K562 (cell line): ENCODE data around the gene TBX1. TPM values are rescaled to one million over a fixed set of nuclear protein-coding genes. Genes with fewer than 3 reads are reported as not detected.
A peak's percentile ranks its signal among the peaks of the same experiment; 100 is the strongest.
"Not testable (repeated sequence)": the region's sequence is repeated elsewhere in the genome, so short reads cannot be mapped to it uniquely, and the experiment has no call there.

ENCODE experiments used
- ATAC-seq: fragments of 200-7000 bp; cut with Tn5 transposase; 3 replicates; pipeline ENCODE4 v1.9.1; 2020; ENCODE audit warnings: moderate library complexity
- BruUV-seq: library from RNA; stranded (reverse); fragments of 400-500 nt; replicated peaks from 2 replicates; lab custom pipeline; 2021; lab: Mats Ljungman, UMichigan
- CTCF ChIA-PET: fragments of 300-600 bp; formaldehyde crosslinking; extraction: SDS; loops from one replicate; lab custom pipeline; 2021; ENCODE audit warnings: low intra/inter-chr PET ratio; lab: Yijun Ruan, JAX
- POLR2A ChIA-PET: fragments of 300-600, 350-650 bp; sonication (Branson Sonifier 250); formaldehyde crosslinking; extraction: SDS; loops from one replicate; lab custom pipeline; 2021; ENCODE audit warnings: antibody characterized with exemption, inconsistent platforms; lab: Yijun Ruan, JAX
- DNase-seq, 4 experiments: peaks; one replicate each; pipeline versions ENCODE4 v3.0.0 to v3.0.0-alpha.2; 2011 to 2018; ENCODE audit warnings: low spot score in 3 of 4, mixed read lengths in 3 of 4; ENCODE audit errors: extremely low read depth in 1 of 4
- FAIRE-seq: peaks from 2 replicates; lab custom pipeline; 2011; peaks lifted over from hg19 to GRCh38; lab: Jason Lieb, UNC
- H2AFZ ChIP-seq: 2 replicates; pipeline ENCODE4 v1.6.0; 2011; ENCODE audit warnings: low read depth, low read length, control low read depth, inconsistent platforms
- H3K27ac ChIP-seq: fragments of 200-600 bp; 3 replicates; pipeline ENCODE4 v1.8.0; 2011; ENCODE audit warnings: low read depth, mild to moderate bottlenecking, control low read depth, inconsistent platforms, low read length, moderate library complexity, mixed read lengths; ENCODE audit errors: extremely low read depth
- H3K27me3 ChIP-seq, 2 experiments: fragments of 300-600 bp in 1 of 2; 2 replicates in 1 of 2; 3 replicates in 1 of 2; pipeline versions ENCODE4 v1.6.0 to v1.8.0; 2011; ENCODE audit warnings: inconsistent platforms in 2 of 2, low read length in 2 of 2, mild to moderate bottlenecking in 1 of 2, mixed read lengths in 1 of 2, moderate library complexity in 1 of 2; ENCODE audit not compliant: control insufficient read depth in 2 of 2, insufficient read depth in 2 of 2
- H3K36me3 ChIP-seq: fragments of 300-600 bp; 3 replicates; pipeline ENCODE4 v1.8.0; 2011; ENCODE audit warnings: mild to moderate bottlenecking, low read length, inconsistent platforms; ENCODE audit not compliant: control insufficient read depth, insufficient read depth
- H3K4me1 ChIP-seq, 2 experiments: fragments of 200-600 bp in 1 of 2; replicated peaks in 1 of 2; 2 replicates in 1 of 2; 3 replicates in 1 of 2; pipeline versions ENCODE4 v1.5.1 to v1.8.0; 2011; ENCODE audit warnings: inconsistent platforms in 2 of 2, low read length in 2 of 2, mild to moderate bottlenecking in 1 of 2, mixed read lengths in 1 of 2, moderate library complexity in 1 of 2; ENCODE audit not compliant: control insufficient read depth in 2 of 2, insufficient read depth in 2 of 2
- H3K4me2 ChIP-seq: 2 replicates; pipeline ENCODE4 v1.6.1; 2011; ENCODE audit warnings: low read length, control low read depth, inconsistent platforms, mixed read lengths; ENCODE audit not compliant: insufficient read depth
- H3K4me3 ChIP-seq: fragments of 200-600 bp; sonication (generic), shearing (Covaris generic); 2 replicates; pipeline ENCODE4 v1.5.1; 2016; ENCODE audit warnings: control low read depth, inconsistent platforms
- H3K79me2 ChIP-seq: fragments of 200-600 bp; 3 replicates; pipeline ENCODE4 v1.8.0; 2011; ENCODE audit warnings: low read length, inconsistent platforms; ENCODE audit not compliant: control insufficient read depth, insufficient read depth
- H3K9ac ChIP-seq, 2 experiments: 2 replicates each; pipeline versions ENCODE4 v1.6.0 to v1.6.1; 2011; ENCODE audit warnings: low read depth in 2 of 2, low read length in 2 of 2, control low read depth in 1 of 2, inconsistent platforms in 1 of 2, mild to moderate bottlenecking in 1 of 2, mixed read lengths in 1 of 2; ENCODE audit not compliant: insufficient read depth in 1 of 2
- H3K9me1 ChIP-seq: one replicate; pipeline ENCODE4 v1.6.0; 2011; ENCODE audit warnings: inconsistent platforms, mild to moderate bottlenecking, low read length, moderate library complexity; ENCODE audit not compliant: control insufficient read depth, insufficient read depth
- H3K9me3 ChIP-seq: replicated peaks from 2 replicates; pipeline ENCODE4 v1.5.1; 2011; ENCODE audit warnings: low read depth, low read length, inconsistent platforms; ENCODE audit not compliant: control insufficient read depth, insufficient read depth
- H4K20me1 ChIP-seq: replicated peaks from 2 replicates; pipeline ENCODE4 v1.6.1; 2011; ENCODE audit warnings: low read length, inconsistent platforms, mixed read lengths; ENCODE audit not compliant: control insufficient read depth, insufficient read depth
- KDM5B ChIP-seq: fragments of 200-600 bp; sonication (generic); IDR thresholded peaks from 2 replicates; pipeline ENCODE4 v1.6.1; 2012; ENCODE audit warnings: low read depth, mild to moderate bottlenecking, moderate library complexity, low read length, control low read depth, inconsistent platforms; ENCODE audit not compliant: insufficient replicate concordance
- POLR2G ChIP-seq: fragments of 200-400 bp; formaldehyde crosslinking; IDR thresholded peaks from 2 replicates; pipeline ENCODE4 v1.6.1; 2017; ENCODE audit warnings: low read depth, mild to moderate bottlenecking, antibody characterized with exemption, low read length, moderate library complexity
- RBFOX2 ChIP-seq: fragments of 200-400 bp; formaldehyde crosslinking; IDR thresholded peaks from 2 replicates; pipeline ENCODE4 v1.6.1; 2017; ENCODE audit warnings: low read depth, mild to moderate bottlenecking, low read length, moderate library complexity
- WGBS: fragments of 100-300 bp; shearing (Covaris generic); methylation state at CpG from one replicate; pipeline ENCODE4 v1.1.6; 2016; ENCODE audit warnings: low coverage, mixed read lengths; ENCODE audit not compliant: insufficient coverage; ENCODE audit errors: missing lambda C conversion rate; 5-methylcytosine and 5-hydroxymethylcytosine counted together
- in situ Hi-C: fragments of 300-500 bp; cut with MboI; formaldehyde crosslinking; loops from 4 replicates; pipeline ENCODE4 v1.15.0; 2018; ENCODE audit warnings: inconsistent platforms, mixed read lengths
- intact Hi-C: fragments of 100-400 bp; cut with micrococcal nuclease; formaldehyde crosslinking; loops from 2 replicates; pipeline ENCODE4 v1.14.2; 2022
- polyA plus RNA-seq, 8 experiments: library from polyadenylated mRNA; depleted of rRNA in 4 of 8; stranded (reverse) in 5 of 8; unstranded in 3 of 8; fragments of >200 nt; fragmentation: Nextera tagmentation in 2 of 8; fragmentation: Illumina TruSeq in 1 of 8; extraction: Ambion mirVana in 2 of 8; extraction: Trizol in 1 of 8; gene quantifications; 2 replicates each; pipeline versions ENCODE4 v1.2.1 to v1.2.3, GENCODE V29; 2011 to 2014; ENCODE audit warnings: inconsistent platforms in 1 of 8, missing spikeins in 1 of 8
- total RNA-seq, 7 experiments: library from RNA; depleted of rRNA in 6 of 7; stranded (reverse); fragments of >200 nt in 6 of 7; fragmentation: Illumina TruSeq in 2 of 7; extraction: Trizol in 2 of 7; gene quantifications; 2 replicates each; pipeline versions ENCODE4 v1.2.1 to v1.2.3, GENCODE V29; 2011 to 2021; ENCODE audit warnings: low replicate concordance in 1 of 7

TBX1 gene
- total and polyA plus RNA-seq, 9 of the 15 experiments (the other 6 are each of a cell fraction or from before 2014, with no cell fraction given), result 0.07 to 35.0 (median 3.9) TPM

- BruUV-seq, H3K4me2 ChIP-seq, H3K9ac ChIP-seq, H3K9me3 ChIP-seq, H3K4me3 ChIP-seq, FAIRE-seq, H3K27me3 ChIP-seq, ATAC-seq, intact Hi-C loops, H3K27ac ChIP-seq, DNase-seq, H2AFZ ChIP-seq: not testable (repeated sequence)
- H3K36me3 ChIP-seq, result peaks cover 21% of the 10 kb centered on the region
- H3K79me2 ChIP-seq, result peaks cover 18% of the 10 kb centered on the region; the same call in 2 of the 3 replicates
- TF ChIP-seq RBFOX2, result peak; percentile 22; the same call in 1 of the 2 replicates
- TF ChIP-seq POLR2G, result peak; percentile 67
- TF ChIP-seq KDM5B, result peak; percentile 18
- 91% methylated on average over 95 of the region's 96 CpGs for WGBS
- H3K9me1 ChIP-seq, result peaks cover 12% of the 10 kb centered on the region
- ChIA-PET CTCF (interaction anchor here (0.5 kb wide), 1 partner anchor 34 kb away, joined by 3 read pairs; no protein-coding TSS in a partner anchor), POLR2A (interaction anchor here (0.6 kb wide), 1 partner anchor 327 kb away, joined by 3 read pairs; no protein-coding TSS in a partner anchor)
- H4K20me1 ChIP-seq, result peaks cover 20% of the 10 kb centered on the region
- in situ Hi-C loops, result loop anchor here (10.0 kb wide), 1 partner anchor 389 kb away; the partner anchor contains the start of genes RANBP1 and TRMT2A
- H3K4me1 ChIP-seq, result peaks cover 40 to 89% of the 10 kb centered on the region in 2 experiments
Measured at GRCh38 chr22:19726064-19726788, 34.4 kb upstream of the TBX1 start.
